H1 (cell line): ENCODE results near the gene PLCB2. TPM values are rescaled to one million over a fixed set of nuclear protein-coding genes. Genes with fewer than 3 reads are reported as not detected.

Experiments
- CTCF ChIA-PET: fragments of 300-600 bp; sonication (Branson Sonifier 250); formaldehyde crosslinking; loops from one replicate; lab custom pipeline; 2021; ENCODE audit not compliant: partially characterized antibody; lab: Charles Lee
- POLR2A ChIA-PET: fragments of 300-600 bp; sonication (Branson Sonifier 250); formaldehyde crosslinking; loops from one replicate; lab custom pipeline; 2021; ENCODE audit warnings: inconsistent platforms; ENCODE audit not compliant: partially characterized antibody; lab: Charles Lee
- DNase-seq, 2 experiments: peaks; one replicate each; pipeline versions ENCODE4 v3.0.0 to v3.0.0-alpha.2; 2010 to 2022; ENCODE audit warnings: low spot score in 2 of 2, low read depth in 1 of 2, mixed read lengths in 1 of 2
- FAIRE-seq: peaks from 2 replicates; lab custom pipeline; 2011; peaks lifted over from hg19 to GRCh38; lab: Jason Lieb, UNC
- H2AFZ ChIP-seq: 2 replicates; pipeline ENCODE4 v1.8.1; 2012; ENCODE audit warnings: low read length, inconsistent platforms
- H2AK5ac ChIP-seq: 2 replicates; pipeline ENCODE4 v1.6.1; 2013; ENCODE audit warnings: low read depth, low read length
- H2BK120ac ChIP-seq: replicated peaks from 2 replicates; pipeline ENCODE3; 2013; ENCODE audit warnings: low read depth, low read length, inconsistent platforms
- H2BK12ac ChIP-seq: 2 replicates; pipeline ENCODE4 v1.6.1; 2013; ENCODE audit warnings: low read depth, low read length
- H2BK15ac ChIP-seq: 2 replicates; pipeline ENCODE4 v1.6.1; 2013; ENCODE audit warnings: low read length
- H2BK20ac ChIP-seq: 2 replicates; pipeline ENCODE4 v1.6.1; 2013; ENCODE audit warnings: low read length
- H2BK5ac ChIP-seq: 2 replicates; pipeline ENCODE4 v1.6.1; 2013; ENCODE audit warnings: low read depth, low read length
- H3K14ac ChIP-seq: 2 replicates; pipeline ENCODE4 v1.6.1; 2013; ENCODE audit warnings: inconsistent platforms; ENCODE audit not compliant: insufficient read length
- H3K18ac ChIP-seq: 2 replicates; pipeline ENCODE4 v1.6.1; 2013; ENCODE audit warnings: low read length; ENCODE audit errors: extremely low read depth
- H3K23ac ChIP-seq: 2 replicates; pipeline ENCODE4 v1.6.1; 2013; ENCODE audit warnings: inconsistent platforms; ENCODE audit not compliant: insufficient read length
- H3K23me2 ChIP-seq: 2 replicates; pipeline ENCODE4 v1.6.1; 2013; ENCODE audit warnings: low read depth, low read length
- H3K27ac ChIP-seq: 2 replicates; pipeline ENCODE4 v1.6.1; 2011; ENCODE audit warnings: low read depth, low read length, inconsistent platforms
- H3K27me3 ChIP-seq, 4 experiments: replicated peaks in 1 of 4; 1 replicate in 1 of 4; 2 replicates in 3 of 4; pipeline versions ENCODE4 v1.6.1 to v1.8.1; 2011 to 2013; ENCODE audit warnings: low read length in 3 of 4, mild to moderate bottlenecking in 3 of 4, inconsistent platforms in 2 of 4, mixed read lengths in 2 of 4, moderate library complexity in 1 of 4; ENCODE audit not compliant: control insufficient read depth in 3 of 4, insufficient read depth in 3 of 4; ENCODE audit errors: extremely low read depth in 1 of 4
- H3K36me3 ChIP-seq, 4 experiments: 2 replicates each; pipeline versions ENCODE4 v1.6.1 to v1.8.1; 2011 to 2013; ENCODE audit warnings: mild to moderate bottlenecking in 4 of 4, low read length in 3 of 4, moderate library complexity in 2 of 4, control low read depth in 1 of 4, inconsistent platforms in 1 of 4; ENCODE audit not compliant: insufficient read depth in 4 of 4, control insufficient read depth in 2 of 4
- H3K4ac ChIP-seq: replicated peaks from 2 replicates; pipeline ENCODE3; 2013; ENCODE audit warnings: low read length, low read depth, mixed read lengths, inconsistent platforms; ENCODE audit not compliant: insufficient read length
- H3K4me1 ChIP-seq, 4 experiments: replicated peaks in 1 of 4; 1 replicate in 1 of 4; 2 replicates in 3 of 4; pipeline versions ENCODE4 v1.6.1 to v1.8.1; 2011 to 2013; ENCODE audit warnings: low read length in 3 of 4, inconsistent platforms in 2 of 4, mixed read lengths in 1 of 4; ENCODE audit not compliant: insufficient read depth in 4 of 4, control insufficient read depth in 3 of 4
- H3K4me2 ChIP-seq, 2 experiments: 2 replicates each; pipeline versions ENCODE4 v1.6.1 to v1.8.1; 2011 to 2013; ENCODE audit warnings: low read depth in 2 of 2, low read length in 2 of 2, control low read depth in 1 of 2, inconsistent platforms in 1 of 2, mild to moderate bottlenecking in 1 of 2; ENCODE audit not compliant: insufficient read depth in 1 of 2
- H3K4me3 ChIP-seq, 4 experiments: fragments of 200-600, 300-600 bp in 1 of 4; sonication (generic), shearing (Covaris generic), sonication (Bioruptor Twin) in 1 of 4; 2 replicates each; pipeline versions ENCODE4 v1.5.1 to v1.8.1; 2011 to 2016; ENCODE audit warnings: low read length in 4 of 4, low read depth in 3 of 4, control low read depth in 2 of 4, inconsistent platforms in 2 of 4, mild to moderate bottlenecking in 2 of 4, mixed read lengths in 1 of 4, moderate library complexity in 1 of 4; ENCODE audit not compliant: insufficient read depth in 2 of 4; ENCODE audit errors: extremely low read depth in 1 of 4
- H3K56ac ChIP-seq: replicated peaks from 2 replicates; pipeline ENCODE3; 2013; ENCODE audit warnings: low read depth, mild to moderate bottlenecking, mixed read lengths, low read length, inconsistent platforms; ENCODE audit not compliant: insufficient read length
- H3K79me1 ChIP-seq: 2 replicates; pipeline ENCODE4 v1.6.1; 2013; ENCODE audit warnings: low read depth, low read length, control low read depth
- H3K79me2 ChIP-seq, 2 experiments: 2 replicates each; pipeline versions ENCODE4 v1.6.1 to v1.8.1; 2012 to 2013; ENCODE audit warnings: low read length in 2 of 2, mild to moderate bottlenecking in 2 of 2, inconsistent platforms in 1 of 2; ENCODE audit not compliant: insufficient read depth in 2 of 2, control insufficient read depth in 1 of 2
- H3K9ac ChIP-seq, 4 experiments: replicated peaks in 1 of 4; 1 replicate in 1 of 4; 2 replicates in 3 of 4; pipeline versions ENCODE4 v1.6.1 to v1.8.1; 2011 to 2013; ENCODE audit warnings: low read depth in 3 of 4, low read length in 3 of 4, control low read depth in 2 of 4, mild to moderate bottlenecking in 2 of 4, moderate library complexity in 2 of 4, inconsistent platforms in 1 of 4; ENCODE audit errors: extremely low read depth in 1 of 4
- H3K9me3 ChIP-seq, 2 experiments: 2 replicates each; pipeline versions ENCODE4 v1.6.1 to v1.8.1; 2012 to 2013; ENCODE audit warnings: mild to moderate bottlenecking in 2 of 2, moderate library complexity in 2 of 2, control low read depth in 1 of 2, inconsistent platforms in 1 of 2, low read depth in 1 of 2, low read length in 1 of 2, mixed read lengths in 1 of 2; ENCODE audit not compliant: insufficient read depth in 2 of 2
- H4K20me1 ChIP-seq, 2 experiments: replicated peaks in 1 of 2; 2 replicates each; pipeline versions ENCODE3 to v1.8.1; 2011 to 2013; ENCODE audit warnings: inconsistent platforms in 2 of 2, low read length in 2 of 2, mild to moderate bottlenecking in 1 of 2; ENCODE audit not compliant: insufficient read depth in 2 of 2, control insufficient read depth in 1 of 2
- H4K5ac ChIP-seq: 2 replicates; pipeline ENCODE4 v1.6.1; 2013; ENCODE audit warnings: low read length, low read depth, mixed read lengths, inconsistent platforms; ENCODE audit not compliant: insufficient read length
- H4K8ac ChIP-seq: 2 replicates; pipeline ENCODE4 v1.8.0; 2013; ENCODE audit warnings: mild to moderate bottlenecking, moderate library complexity, low read length, inconsistent platforms; ENCODE audit not compliant: insufficient read depth; ENCODE audit errors: extremely low read depth
- H4K91ac ChIP-seq: replicated peaks from 2 replicates; pipeline ENCODE3; 2013; ENCODE audit warnings: low read length, mixed read lengths, inconsistent platforms; ENCODE audit not compliant: insufficient read length
- WGBS, 2 experiments: shearing (Covaris generic) in 1 of 2; methylation state at CpG; one replicate each; pipeline versions ENCODE4 v1.1.6 to v1.1.7; 2013 to 2015; ENCODE audit warnings: low lambda C conversion rate in 2 of 2, mixed read lengths in 2 of 2, inconsistent platforms in 1 of 2, low coverage in 1 of 2, missing lambda C conversion rate in 1 of 2; ENCODE audit not compliant: insufficient replicate concordance in 2 of 2, insufficient coverage in 1 of 2, insufficient read length in 1 of 2; ENCODE audit errors: extremely low coverage in 1 of 2, missing lambda C conversion rate in 1 of 2; 5-methylcytosine and 5-hydroxymethylcytosine counted together
- polyA plus RNA-seq, 7 experiments: library from polyadenylated mRNA; depleted of rRNA in 3 of 7; stranded (reverse) in 5 of 7; unstranded in 2 of 7; fragments of >200 nt in 5 of 7; fragments of 200-250 nt in 2 of 7; gene quantifications; 1 replicate in 5 of 7; 2 replicates in 1 of 7; 4 replicates in 1 of 7; pipeline versions ENCODE4 v1.2.1 to v1.2.3, GENCODE V29; 2011 to 2013; ENCODE audit warnings: missing spikeins in 2 of 7, mixed read lengths in 2 of 7
- total RNA-seq: library from RNA; stranded (reverse); fragmentation: NEBNext Ultra II Directional; extraction: Animal tissue kit (Norgen Biotek cat#: 25700); gene quantifications from 2 replicates; pipeline ENCODE4 v1.2.1, GENCODE V29; 2021

PLCB2 gene
- total and polyA plus RNA-seq, 2 of the 8 experiments (the other 6 are each of a cell fraction or from before 2014, with no cell fraction given): 7.2 to 8.4 TPM

DNA sequence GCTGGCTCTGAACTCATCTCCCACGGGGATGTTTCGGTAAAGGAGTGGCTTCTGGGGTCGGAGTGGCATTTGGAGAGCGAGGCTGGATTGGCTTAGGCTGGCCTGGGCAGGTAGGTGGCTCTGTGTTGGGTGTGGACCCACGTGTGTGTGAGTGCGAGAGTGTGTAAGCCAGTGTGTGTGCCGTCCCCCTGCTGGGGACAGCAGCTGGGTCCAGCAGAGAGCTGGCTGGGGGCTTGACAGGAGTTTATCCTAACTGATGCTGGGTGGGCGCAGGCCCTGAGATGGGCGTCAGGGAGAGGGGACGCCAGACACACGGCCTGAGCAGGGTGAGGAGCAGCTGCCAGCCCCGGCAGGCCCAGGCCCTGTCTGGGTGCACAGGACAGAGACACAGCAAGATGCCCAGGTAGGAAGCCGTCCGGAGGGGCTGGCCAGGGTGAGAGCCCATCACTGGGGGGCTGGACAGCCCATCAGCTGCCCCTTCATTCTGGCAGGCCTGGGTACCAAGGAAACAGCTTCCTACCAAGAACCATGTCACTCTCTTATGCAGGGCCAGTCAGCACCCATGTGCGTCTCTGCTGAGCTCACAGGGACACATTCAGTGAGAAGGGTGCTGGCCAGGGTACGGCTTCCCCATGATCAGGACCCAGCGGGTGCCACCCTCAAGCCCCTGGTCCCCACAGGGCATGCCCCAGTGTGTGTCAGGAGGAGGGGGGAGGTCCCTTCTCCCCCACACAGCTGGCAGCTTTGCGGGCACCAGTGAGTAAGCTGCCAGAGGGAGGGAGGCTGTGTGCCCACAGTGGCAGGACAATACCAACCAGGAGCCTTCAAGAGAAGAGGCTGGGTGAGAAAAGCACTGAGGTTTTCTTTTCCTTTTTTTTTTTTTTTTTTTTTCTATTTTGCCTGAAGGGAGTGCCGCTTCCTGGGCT lies 67.8 kb downstream of the PLCB2 start:
- H3K23ac ChIP-seq: no peak overlapping the region
- 83% methylated on average over 18 of the region's 19 CpGs; no CpG with 5 or more reads in 1 of the 2 experiments for WGBS, 2 experiments
- no peak overlapping the region for H3K27ac ChIP-seq
- peak overlapping the region; percentile 82; the same call in 1 of the 2 replicates for H2BK15ac ChIP-seq
- peaks cover 0 to 6% (median 2%) of the 10 kb centered on the region in 4 experiments; a peak in 2 of 7 replicates for H3K27me3 ChIP-seq
- peak overlapping the region; percentile 13; the same call in 1 of the 2 replicates for H2BK5ac ChIP-seq
- no peak overlapping the region for H2AK5ac ChIP-seq
- peak overlapping the region; percentile 63; the same call in 1 of the 2 replicates for H3K18ac ChIP-seq
- peak overlapping the region; percentile 14; the same call in 1 of the 2 replicates for H2AFZ ChIP-seq
- H2BK20ac ChIP-seq: peak overlapping the region; percentile 72; the same call in 1 of the 2 replicates
- ChIA-PET CTCF (interaction anchor here (0.5 to 46.3 kb wide), 18 partner anchors 11 to 212 kb away, joined by 3 to 1340 read pairs (median 4); partner anchors contain the start of gene PLCB2), POLR2A (interaction anchor here (1.0 to 6.2 kb wide), 13 partner anchors 10 to 200 kb away, joined by 3 to 47 read pairs (median 6); partner anchors contain the start of genes BAHD1 and BUB1B)
- H3K79me2 ChIP-seq: no peaks in the 10 kb centered on the region
- peak overlapping the region; percentile 50 for H3K56ac ChIP-seq
- H3K4ac ChIP-seq: no peak overlapping the region
- H3K9me3 ChIP-seq: no peaks in the 10 kb centered on the region
- H3K14ac ChIP-seq: no peak overlapping the region
- peak overlapping the region; percentile 29 for H4K5ac ChIP-seq
- no peak overlapping the region for H2BK120ac ChIP-seq
- H3K4me2 ChIP-seq: peak overlapping the region; percentile 73 to 84
- H3K4me3 ChIP-seq: peak overlapping the region in 3 of 4 experiments; percentile 26 to 54 (median 34); a peak in 4 of 8 replicates
- no peaks in the 10 kb centered on the region for H3K36me3 ChIP-seq
- H3K23me2 ChIP-seq: peaks cover 4% of the 10 kb centered on the region; the same call in 1 of the 2 replicates
- H4K91ac ChIP-seq: peak overlapping the region; percentile 77
- H4K8ac ChIP-seq: peak overlapping the region; percentile 53; the same call in 1 of the 2 replicates
- H3K9ac ChIP-seq: no peak overlapping the region; a peak in 2 of 7 replicates
- FAIRE-seq: no peak
- no peaks in the 10 kb centered on the region for H3K79me1 ChIP-seq
- H2BK12ac ChIP-seq: peak overlapping the region; percentile 22; the same call in 1 of the 2 replicates
- H4K20me1 ChIP-seq: no peaks in the 10 kb centered on the region
- no peak for DNase-seq
- H3K4me1 ChIP-seq: peaks cover 9 to 20% (median 16%) of the 10 kb centered on the region in 4 experiments
